NCI-H748 (cell line): ENCODE results near the gene EXD2.
A peak's percentile ranks its signal among the peaks of the same experiment; 100 is the strongest.

Experiments
- DNase-seq: peaks from one replicate; lab custom pipeline; 2025; ENCODE audit not compliant: unreplicated experiment; lab: John Stamatoyannopoulos, UW

The EXD2 gene

DNA sequence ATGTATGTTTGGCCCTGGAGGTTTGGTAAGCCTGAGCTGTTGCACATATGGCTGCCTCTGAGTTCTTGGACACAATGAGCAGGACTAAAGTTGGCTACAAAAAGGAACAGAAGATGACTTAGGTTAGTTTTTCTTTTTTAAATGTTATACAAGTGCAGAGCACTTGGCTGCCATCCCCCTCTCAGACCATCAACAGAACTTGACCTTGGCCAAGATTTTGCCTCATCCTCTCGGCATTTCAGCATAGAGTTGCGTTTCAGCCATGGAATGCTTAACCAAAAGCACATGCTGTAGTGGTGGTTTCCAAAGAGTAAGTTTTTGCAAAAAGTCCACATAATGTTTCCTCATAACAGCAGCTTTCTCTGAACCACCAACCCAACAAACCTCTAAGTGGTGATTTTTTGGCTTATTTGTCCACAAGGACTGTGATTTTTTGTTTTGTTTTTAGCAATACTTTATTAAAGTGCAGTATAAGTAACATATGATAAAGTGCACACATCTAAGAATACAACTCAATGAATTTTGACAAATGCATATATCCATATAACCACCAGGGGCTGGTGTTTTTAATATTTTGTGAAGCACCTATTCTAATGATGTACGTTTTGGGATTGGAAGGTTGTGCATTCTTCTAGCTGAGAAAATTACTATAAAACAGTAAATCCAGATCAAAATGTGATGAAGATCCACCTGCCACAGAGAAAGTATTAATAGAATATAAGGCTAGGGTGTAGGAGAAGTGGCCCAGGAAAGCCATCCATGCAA, 56.6 kb downstream of the EXD2 start:
- no peak for DNase-seq

DNA sequence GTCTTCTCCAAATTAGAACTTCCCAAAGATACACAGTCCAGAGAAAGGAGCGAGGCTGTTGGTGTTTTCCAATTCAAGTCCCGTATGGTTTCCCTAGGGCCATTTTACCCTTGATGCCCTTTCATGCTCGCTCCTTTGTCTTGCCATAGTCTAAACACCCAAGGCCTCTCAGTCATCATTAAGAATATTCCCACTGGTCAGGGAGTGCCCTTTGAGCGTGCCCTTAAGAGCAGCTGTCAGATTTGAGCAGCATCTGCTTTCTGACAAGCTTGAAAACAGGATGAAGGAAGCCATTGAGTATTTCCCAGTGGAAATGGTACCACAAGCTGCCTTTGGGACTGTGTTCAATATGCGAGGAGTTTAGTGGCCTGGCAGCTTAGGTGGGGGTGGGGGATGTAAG, 58.3 kb downstream of the EXD2 start:
- DNase-seq: no peak

DNA sequence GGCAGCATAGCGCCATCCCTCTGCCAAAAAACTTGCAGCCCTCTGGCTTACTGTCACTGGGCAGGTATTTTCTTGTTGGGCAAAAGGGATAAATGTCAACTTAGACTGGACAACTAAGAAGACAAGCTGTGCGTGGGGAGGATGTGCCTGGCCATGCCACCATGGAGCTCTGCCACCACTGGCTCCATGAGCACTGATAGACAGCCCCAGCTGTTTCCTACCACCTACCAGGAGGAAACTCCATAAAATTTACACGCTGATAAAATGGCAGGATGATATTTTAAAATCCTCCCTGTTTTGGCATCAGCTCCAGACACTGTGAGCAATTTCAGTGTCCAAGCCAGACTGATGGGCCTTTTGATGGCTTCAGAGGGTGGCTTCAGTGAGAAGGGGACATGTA, 61.6 kb downstream of the EXD2 start:
- DNase-seq: no peak

DNA sequence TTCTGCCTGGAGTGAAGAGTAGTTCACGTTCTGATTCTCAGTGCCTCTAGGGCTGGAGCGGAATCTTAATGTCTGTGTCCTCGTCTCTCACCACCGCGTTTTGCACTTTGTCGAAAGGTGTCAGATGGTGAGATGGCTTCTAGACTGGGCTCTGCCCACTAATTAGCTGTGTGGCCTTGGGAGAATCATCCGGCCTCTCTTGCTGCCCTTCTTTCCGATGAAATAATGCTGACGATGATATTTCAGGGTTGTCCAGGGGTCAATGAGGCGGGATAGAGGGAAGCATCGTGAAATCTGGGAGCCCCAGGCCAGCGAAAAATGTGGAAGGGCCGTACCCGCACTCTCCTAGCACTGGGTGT, 67.8 kb downstream of the EXD2 start:
- DNase-seq: no peak

DNA sequence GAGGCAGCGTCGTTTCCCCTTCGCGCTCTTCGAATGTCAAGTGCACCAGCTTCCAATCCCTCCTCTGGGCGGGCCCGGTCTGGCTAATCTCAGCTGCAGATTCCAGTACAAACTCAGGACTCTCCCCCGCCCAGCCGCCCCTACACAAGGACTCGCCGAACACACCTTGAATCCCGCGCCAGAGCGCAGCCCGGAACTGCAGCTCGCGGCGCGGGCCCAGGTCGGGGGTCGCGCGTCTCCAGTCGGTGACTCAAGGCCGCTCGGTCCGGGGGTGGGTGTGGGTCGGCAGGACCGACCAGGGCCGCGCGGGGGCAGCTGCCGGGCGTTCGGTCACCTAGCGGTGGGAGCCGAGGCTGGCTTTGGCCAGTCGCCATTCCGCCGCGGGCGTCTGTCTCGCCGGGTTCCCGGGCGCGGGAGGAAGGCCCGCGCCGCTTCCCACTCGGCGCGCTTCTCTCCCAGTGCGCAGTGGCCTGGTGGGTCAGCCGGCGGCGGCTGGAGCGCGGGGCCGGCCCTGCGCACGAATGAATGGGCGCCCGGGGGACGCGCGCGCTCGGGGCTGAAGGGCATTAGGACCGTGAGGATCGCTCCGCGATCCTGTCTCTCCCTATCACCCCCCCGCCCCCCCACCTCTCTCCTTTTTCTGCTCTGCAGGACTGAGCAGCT, 68.4 kb downstream of the EXD2 start, which contains the start of gene GALNT16:
GALNT16 (plus strand) TSS at position 632 of the 663 bp plus-strand sequence. CDS start 133 bp downstream, outside the sequence.
- DNase-seq: peak; percentile 70

- peak; percentile 69 for DNase-seq
Observed at GRCh38 chr14:69260190-69260860, 69.0 kb downstream of the EXD2 start.

GRCh38 chr14:69260861-69261564, 69.7 kb downstream of the EXD2 start:
- peak; percentile 63 for DNase-seq

- peak; percentile 14 for DNase-seq
Observed at GRCh38 chr14:69261761-69262331, 70.5 kb downstream of the EXD2 start.

GRCh38 chr14:69262516-69262915, 71.2 kb downstream of the EXD2 start:
- no peak for DNase-seq

DNA sequence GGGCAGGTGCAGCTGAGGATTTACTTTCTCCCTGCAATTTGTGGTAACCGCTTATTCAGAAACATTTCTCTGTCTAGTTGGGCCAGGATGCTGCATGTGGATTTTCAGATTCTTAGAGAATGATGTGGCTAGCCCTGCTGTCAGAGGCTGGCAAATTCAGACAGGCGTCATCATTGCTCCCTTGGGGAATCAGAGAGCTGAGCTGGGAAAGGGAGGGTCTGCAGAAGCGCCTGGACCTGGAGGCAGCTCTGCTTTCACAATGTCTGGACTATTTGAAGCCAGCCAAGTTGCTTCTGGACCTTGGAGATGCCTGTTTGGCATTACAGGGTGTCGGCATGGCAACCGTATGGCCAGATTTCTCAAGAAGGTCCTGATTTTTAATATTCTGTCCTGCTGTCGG, 72.1 kb downstream of the EXD2 start:
- DNase-seq: no peak

GRCh38 chr14:69263771-69264170, 72.5 kb downstream of the EXD2 start:
- no peak for DNase-seq

DNA sequence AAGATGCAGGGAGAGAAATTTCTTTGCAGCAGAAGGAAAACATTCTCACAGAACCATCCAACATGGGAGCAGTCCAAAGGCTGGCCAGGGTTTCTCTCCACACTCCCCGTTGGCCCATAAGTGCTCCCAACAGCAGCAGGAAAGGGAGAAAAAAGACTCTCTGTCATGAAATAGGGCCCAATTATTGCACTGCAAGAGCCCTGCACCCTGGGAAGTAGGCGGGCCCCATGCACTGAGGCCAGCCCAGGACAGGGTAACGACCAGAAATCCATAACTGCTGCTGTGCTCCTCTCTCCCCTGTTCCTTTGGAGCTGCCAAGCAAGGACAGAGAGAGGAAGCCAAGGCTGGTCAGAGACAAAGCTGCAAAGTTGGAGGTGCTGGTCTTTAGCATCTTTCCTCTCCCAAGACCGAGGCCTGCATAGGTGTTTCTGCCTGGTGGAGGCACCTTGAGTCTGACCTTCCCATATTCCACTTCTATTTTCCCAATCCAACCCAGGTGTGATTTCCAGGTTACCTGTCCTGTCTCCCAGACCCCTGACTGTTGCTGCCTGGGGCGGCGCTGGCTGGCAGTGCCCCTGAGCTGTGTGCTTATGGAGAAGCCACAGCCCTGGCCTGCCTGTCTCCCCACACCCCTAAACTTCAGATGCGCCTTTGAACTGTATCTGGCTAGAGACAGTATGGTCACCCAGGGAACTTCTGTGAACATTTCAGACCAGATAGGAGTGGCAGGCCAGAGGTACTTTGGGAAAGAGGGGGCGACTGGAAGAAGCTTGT, 75.5 kb downstream of the EXD2 start:
- DNase-seq: no peak

DNA sequence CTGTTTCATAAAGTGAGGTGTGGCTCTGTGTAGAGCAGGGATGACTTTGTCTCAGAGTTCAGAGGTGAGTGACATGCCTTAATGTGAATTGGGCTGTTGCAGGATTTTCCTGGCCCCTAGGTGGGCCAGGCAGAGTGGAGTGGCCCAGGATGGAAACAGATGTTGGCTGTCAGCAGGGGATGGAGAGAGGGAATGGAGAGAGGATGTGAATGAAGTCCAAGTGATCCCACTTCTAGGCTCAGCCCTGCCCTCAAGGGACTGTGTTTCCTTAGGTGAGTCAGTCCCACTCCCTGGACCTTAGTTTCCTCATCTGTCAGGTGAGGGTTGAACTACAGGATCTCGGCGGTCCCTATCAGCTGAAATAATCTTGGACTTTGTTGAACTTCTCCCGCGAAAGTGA, 76.2 kb downstream of the EXD2 start:
- DNase-seq: no peak

GRCh38 chr14:69268223-69268622, 76.9 kb downstream of the EXD2 start:
- DNase-seq: no peak

DNA sequence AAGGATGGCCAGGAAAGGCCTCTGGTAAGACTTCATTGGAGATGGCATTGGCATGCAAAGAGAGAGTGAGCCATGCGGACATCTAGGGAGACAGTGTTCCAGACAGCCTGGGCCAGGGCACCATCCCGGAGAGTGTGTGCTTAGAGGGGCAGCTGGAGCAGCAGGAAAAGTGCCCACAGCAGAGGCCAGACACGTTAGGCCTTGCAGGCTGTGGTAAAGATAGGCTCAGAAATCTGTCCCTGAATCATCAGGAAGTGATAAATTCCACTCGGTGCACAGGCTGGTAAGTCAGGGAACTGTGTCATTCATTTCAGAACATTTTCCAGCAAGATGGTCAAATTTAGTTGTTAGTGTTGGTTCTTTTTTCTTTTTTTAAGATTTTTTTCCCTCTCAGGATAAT, 77.5 kb downstream of the EXD2 start:
- DNase-seq: no peak

- no peak for DNase-seq
Observed at GRCh38 chr14:69269381-69269780, 78.1 kb downstream of the EXD2 start.

GRCh38 chr14:69270097-69270496, 78.8 kb downstream of the EXD2 start:
- no peak for DNase-seq

- no peak for DNase-seq
Observed at GRCh38 chr14:69270795-69271708, 79.8 kb downstream of the EXD2 start.

- DNase-seq: no peak
Observed at GRCh38 chr14:69274321-69274720, 83.0 kb downstream of the EXD2 start.
